HG03457 (cell line): ENCODE data around the gene ACOT9.
"Not testable (repeated sequence)": the region's sequence is repeated elsewhere in the genome, so short reads cannot be mapped to it uniquely, and the experiment has no call there.

Experiments
- ATAC-seq: cut with Tn5 transposase; IDR thresholded peaks from one replicate; pipeline ENCODE4 v1.9.1; 2021; ENCODE audit warnings: moderate number of reproducible peaks; ENCODE audit not compliant: unreplicated experiment

ACOT9 gene, protein sequence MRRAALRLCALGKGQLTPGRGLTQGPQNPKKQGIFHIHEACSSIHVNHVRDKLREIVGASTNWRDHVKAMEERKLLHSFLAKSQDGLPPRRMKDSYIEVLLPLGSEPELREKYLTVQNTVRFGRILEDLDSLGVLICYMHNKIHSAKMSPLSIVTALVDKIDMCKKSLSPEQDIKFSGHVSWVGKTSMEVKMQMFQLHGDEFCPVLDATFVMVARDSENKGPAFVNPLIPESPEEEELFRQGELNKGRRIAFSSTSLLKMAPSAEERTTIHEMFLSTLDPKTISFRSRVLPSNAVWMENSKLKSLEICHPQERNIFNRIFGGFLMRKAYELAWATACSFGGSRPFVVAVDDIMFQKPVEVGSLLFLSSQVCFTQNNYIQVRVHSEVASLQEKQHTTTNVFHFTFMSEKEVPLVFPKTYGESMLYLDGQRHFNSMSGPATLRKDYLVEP

GRCh38 chrX:23742697-23743622 lies at the start of gene ACOT9:
ACOT9 (minus strand) TSS chrX:23743276; CDS start chrX:23743144, 132 bp downstream.
- peak; percentile 88 for ATAC-seq

DNA sequence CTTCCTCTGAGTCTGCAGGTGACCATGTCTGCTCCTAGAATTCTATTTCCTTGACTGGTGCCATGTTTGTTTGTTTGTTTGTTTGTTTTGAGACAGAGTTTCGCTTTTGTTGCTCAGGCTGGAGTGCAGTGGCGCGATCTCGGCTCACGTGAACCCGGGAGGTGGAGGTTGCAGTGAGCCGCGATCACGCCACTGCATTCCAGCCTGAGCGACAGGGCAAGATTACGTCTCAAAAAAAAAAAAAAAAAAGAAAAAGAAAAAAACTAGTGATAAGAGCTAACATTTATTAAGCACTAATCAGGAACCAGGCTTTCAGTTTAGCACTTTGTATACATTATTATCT lies 47.0 kb upstream of the ACOT9 start:
- no peak for ATAC-seq

- ATAC-seq: no peak
Measured at GRCh38 chrX:23789386-23790154, 46.5 kb upstream of the ACOT9 start.

GRCh38 chrX:23788946-23789345 lies 45.9 kb upstream of the ACOT9 start:
- ATAC-seq: no peak

- no peak for ATAC-seq
Measured at GRCh38 chrX:23788521-23788920, 45.4 kb upstream of the ACOT9 start.

- no peak for ATAC-seq
Measured at GRCh38 chrX:23787745-23788118, 44.7 kb upstream of the ACOT9 start.

DNA sequence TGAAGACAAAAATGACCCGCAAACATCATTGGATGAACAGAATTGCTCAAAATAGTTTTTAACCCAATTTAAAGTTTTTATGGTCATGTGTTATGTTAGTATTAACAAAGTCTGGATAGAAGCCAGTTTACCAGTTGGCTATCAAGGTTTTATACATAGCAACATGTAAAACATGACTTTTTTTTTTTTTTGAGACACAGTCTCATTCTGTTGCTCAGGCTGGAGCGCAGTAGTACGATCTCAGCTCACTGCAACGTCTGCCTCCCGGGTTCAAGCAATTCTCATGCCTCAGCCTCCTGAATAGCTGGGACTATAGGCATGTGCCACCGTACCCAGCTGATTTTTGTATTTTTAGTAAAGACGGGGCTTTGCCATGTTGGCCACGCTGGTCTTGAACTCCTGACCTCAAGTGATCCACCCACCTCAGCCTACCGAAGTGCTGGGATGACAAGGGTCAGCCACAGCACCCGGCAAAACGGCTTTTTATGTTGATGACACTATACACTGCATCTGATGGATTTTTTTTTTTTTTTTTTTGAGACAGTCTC lies 43.3 kb upstream of the ACOT9 start:
- no peak for ATAC-seq

DNA sequence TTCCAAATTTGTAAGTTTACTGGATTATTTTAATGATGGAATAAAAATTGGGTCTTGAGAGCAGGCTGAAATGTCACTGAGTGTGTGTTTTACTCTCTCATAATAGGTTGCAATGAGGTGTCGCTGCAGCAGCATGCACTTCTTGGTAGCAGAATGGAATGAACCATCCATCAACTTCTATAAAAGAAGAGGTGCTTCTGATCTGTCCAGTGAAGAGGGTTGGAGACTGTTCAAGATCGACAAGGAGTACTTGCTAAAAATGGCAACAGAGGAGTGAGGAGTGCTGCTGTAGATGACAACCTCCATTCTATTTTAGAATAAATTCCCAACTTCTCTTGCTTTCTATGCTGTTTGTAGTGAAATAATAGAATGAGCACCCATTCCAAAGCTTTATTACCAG lies 42.5 kb upstream of the ACOT9 start:
- ATAC-seq: no peak

DNA sequence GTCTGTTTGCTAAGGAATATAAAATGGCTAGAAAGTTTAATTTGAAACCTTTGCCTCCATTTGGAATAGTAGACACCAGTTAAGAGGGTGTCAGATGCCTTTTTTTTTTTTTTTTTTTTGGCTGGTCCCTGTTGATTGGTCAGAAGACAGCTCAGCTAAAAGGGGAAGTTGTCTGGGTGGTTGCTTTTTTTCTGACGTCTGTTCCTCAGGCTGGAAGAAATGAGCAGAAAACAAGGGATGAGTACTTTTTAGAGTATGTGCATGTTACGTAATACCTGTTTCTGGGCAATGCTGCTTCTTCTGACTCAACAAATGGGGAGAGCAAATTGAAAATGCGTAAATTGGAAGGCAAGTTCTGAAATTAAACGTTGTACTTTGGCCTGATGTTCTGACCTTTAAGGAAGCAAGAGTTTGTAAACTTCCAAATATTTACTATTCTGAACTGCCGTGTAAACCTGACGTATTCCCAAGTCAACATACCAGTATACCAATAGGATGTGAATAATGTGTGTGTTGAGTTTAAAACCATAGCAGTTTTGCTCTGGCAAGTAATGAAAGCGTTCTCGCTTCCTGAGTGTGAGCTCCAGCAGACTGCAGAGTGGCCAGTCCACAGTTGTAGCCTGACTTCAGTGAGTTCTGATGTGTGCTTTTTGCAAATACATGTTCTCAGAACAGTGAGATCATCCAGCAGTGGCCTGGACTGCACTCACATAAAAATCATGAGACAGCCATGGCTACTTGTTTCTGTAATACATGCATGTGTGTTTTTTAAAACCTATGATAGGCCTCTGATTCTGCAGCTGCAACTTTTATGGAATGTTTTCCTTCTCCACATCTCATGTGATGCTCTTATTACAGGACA lies 41.6 kb upstream of the ACOT9 start:
- ATAC-seq: no peak

- ATAC-seq: no peak
Measured at GRCh38 chrX:23783589-23784469, 40.8 kb upstream of the ACOT9 start.

GRCh38 chrX:23782863-23783588 lies 40.0 kb upstream of the ACOT9 start, which contains the start of gene SAT1:
SAT1 (plus strand) TSS chrX:23783173; CDS start chrX:23783352, 179 bp downstream.
- peak; percentile 83 for ATAC-seq

DNA sequence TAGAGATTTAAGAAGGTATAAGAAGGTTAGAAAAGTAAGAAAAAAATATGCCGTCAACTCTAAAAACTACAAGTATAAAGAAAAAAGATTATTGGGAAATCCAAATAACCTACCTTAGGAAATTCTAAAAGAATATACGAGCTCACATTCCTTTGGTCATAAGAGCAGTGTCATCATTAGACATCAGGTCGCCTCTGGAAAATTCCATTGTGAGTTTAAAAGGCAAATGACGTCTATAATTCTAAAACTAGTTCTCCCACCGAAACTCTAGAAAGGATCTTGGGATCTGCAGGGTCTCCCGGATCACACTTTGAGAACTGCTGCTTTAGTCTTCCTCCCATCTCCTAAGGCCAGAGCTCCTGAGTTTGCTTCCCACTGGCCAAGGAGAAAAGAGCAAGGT lies 39.4 kb upstream of the ACOT9 start:
- no peak for ATAC-seq

DNA sequence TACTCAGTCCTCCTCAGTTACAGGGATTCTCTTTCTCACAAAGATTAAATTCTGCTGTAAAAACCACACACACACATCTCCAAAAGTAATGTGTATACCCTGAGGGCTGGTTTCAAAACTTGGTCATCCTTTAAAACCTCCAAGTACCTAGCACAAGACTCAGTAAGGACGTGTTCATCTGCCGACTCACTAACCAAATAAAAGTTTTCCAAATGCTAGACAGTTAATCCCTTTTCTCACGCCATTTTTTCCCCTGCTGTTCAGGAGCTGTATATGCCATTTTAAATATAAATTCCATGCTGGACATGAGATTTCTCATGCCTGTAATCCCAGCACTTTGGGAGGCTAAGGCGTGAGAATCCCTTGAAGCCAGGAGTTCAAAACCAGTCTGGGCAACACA lies 35.9 kb upstream of the ACOT9 start:
- no peak for ATAC-seq

DNA sequence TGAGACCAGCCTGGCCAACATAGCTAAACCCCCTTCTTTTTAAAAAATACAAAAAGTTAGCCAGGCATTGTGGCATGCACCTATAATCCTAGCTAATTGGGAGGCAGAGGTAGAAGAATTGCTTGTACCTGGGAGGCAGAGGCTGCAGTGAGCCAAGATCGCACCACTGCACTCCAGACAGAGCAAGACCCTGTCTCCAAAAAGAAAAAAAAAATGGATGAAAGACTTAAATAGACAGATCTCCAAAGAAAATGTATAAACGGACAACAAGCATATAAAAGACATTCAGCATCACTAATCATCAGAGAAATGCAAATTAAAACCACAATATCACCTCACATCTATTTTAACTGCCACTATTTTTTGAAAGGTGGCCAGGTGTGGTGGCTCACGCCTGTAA lies 33.3 kb upstream of the ACOT9 start:
- ATAC-seq: no peak

GRCh38 chrX:23773601-23774175 lies 30.6 kb upstream of the ACOT9 start:
- peak; percentile 75 for ATAC-seq

- ATAC-seq: not testable (repeated sequence)
Measured at GRCh38 chrX:23771086-23771485, 28.0 kb upstream of the ACOT9 start.

DNA sequence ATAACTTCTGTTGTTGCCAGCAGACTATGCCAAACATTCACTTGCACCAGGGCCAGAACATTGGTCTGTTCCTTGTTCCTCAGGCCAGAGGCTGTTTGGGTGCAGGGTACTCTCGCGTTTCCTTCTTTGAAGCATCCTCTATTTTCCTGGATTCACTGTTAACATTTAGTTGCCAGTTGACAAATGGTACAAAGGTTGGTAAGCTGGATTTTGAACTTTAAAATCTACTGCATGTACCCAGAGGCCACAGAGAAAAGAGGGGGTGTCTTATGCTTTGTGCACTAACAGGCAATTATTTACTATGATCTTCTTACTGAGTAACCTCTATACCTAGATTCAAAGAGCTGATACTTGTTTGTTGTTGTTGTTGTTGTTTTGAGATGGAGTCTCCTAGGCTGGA lies 27.1 kb upstream of the ACOT9 start:
- ATAC-seq: no peak
